ENCODE data around the gene TNKS2.
"Not testable (repeated sequence)": the region's sequence is repeated elsewhere in the genome, so short reads cannot be mapped to it uniquely, and the experiment has no call there.

The TNKS2 gene

GRCh38 chr10:91879515-91880170 is 81.4 kb downstream of the TNKS2 start:
- no peak for DNase-seq

- DNase-seq = no peak
Observed at GRCh38 chr10:91880310-91880709, 82.1 kb downstream of the TNKS2 start.

GRCh38 chr10:91883549-91884444 is 85.6 kb downstream of the TNKS2 start:
- DNase-seq = no peak

DNA sequence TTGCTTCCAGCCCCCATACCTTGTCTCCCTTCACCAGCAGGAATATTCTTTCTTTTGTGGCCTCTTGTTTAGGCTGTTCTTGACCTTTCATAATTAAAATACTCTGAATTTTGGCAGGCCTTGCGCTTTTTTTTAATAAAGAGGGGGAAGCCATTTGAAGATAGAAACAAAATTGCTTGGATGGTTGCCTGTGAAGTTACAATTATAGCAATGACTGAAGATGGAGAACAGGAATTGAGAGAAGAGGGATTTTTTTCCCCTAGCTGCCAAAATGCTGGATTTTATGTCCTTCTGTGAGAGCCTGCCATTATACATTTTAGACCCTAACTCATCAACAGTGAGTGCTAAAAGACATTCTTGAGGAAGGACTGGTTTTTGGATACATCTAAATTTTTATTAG is 86.3 kb downstream of the TNKS2 start:
- DNase-seq = no peak

- no peak for DNase-seq
Observed at GRCh38 chr10:91885362-91886079, 87.3 kb downstream of the TNKS2 start.

GRCh38 chr10:91886954-91887271 is 88.7 kb downstream of the TNKS2 start:
- DNase-seq = no peak

DNA sequence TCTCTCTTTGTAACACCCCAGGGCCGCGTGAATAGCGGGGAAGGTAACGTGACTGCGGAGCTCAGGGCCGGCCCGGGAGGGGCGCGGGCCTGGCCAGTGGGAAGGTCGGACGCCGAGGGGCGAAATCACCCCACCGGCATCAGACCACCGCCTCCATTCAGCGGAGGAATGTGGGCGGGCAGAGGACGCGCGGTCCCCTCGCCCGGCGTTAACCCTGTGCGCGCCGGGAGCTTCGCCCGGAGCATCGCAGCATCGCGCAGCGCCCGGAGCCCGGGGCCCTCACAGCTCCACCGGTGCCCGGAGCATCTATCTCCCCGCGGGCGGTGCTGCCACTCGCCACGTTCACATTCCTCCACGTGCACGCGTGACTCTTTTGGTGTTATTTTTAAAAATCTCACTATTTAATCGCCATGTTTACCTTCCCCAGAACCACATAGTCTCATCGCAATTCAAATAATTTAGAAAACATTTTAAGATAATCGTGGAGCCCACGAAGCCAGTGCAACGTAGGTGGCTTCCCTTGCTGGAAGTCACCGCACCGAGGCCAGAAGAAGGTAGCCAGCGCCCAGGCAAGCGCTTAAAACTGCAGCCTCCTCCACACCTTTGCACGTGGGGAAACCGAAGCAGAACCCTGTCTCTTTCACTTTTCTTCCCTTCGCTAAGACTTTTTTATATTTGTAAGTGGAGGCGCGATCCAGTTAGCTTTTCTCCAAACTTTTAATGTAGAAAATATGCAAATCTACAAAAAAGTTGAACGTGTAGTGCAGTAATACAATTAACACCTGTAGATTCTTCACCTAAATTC is 89.2 kb downstream of the TNKS2 start:
- no peak for DNase-seq

DNA sequence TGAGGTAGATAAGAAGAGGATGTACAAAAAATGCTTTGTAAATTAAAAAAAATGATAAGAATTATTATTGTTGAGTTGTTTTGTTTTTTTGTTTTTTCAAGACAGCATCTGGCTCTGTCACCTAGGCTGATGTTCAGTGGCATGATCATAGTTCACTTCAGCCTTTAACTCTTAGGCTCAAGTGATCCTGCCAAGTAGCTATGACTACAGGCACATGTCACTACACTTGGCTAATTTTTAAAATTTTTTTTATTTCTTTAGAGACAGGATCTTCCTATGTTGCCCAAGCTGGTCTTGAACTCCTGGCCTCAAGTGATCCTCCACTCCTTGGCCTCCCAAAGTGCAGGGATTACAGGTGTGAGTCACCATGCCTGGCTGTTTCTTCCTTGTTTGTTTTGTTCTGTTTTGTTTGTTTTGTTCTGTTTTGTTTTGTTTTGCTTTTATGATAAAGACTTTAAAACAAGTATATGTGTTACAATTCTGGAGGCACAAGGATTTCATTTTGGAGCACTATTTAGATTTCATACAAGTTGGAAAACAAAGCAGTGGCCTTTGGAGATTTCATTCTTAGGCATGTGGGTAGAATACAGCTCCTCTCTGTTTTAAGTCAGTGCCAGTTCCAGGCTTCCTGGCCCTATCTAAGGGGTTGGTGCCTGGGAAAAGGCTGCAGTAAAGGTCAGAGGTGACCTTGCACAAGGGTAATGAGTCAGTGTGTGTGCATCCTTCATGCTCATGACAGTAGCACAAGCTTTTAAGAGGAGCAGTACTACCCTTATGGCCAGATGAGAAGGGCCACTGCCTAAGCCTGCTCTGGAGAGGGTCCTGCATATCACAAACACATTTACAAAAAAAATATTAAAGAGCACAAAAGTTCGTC is 93.1 kb downstream of the TNKS2 start:
- no peak for DNase-seq

DNA sequence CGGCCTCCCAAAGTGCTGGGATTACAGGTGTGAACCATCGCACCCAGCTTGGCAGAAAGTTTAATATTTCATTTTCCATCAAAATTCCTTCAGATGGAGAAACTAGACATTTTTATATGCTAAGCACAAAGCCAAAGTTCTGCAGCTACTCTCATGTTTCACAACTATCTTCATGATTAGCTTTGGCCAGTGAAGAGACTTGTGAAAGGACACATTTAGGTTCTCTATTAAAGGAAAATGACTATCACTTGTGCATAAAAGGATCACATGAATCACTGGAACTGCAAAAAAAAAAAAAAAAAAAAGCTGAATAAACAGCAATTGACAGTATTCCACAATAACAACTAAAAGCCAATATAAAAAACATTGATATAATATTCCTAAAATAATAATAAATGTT is 94.8 kb downstream of the TNKS2 start:
- DNase-seq = no peak

DNA sequence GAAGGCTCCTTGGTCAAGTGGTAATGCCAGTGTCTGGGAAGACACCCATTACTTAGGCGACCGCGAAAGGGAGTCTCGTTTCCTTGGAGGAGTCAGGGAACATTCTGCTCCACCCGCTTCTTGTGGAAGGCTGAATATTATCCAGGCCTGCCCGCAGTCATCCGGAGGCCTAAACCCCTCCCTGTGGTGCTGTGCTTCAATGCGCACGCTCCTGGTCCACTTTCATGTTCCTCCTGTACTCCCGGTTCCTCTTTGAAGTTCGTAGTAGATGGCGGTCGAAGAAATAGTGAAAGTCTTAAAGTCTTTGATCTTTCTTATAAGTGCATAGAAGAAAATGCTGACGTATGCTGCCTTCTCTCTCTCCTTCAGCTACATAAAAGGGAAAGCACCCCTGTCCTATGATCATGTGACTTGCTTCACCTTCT is 96.0 kb downstream of the TNKS2 start:
- not testable (repeated sequence) for DNase-seq

GRCh38 chr10:91896212-91896756 is 98.1 kb downstream of the TNKS2 start:
- no peak for DNase-seq

DNA sequence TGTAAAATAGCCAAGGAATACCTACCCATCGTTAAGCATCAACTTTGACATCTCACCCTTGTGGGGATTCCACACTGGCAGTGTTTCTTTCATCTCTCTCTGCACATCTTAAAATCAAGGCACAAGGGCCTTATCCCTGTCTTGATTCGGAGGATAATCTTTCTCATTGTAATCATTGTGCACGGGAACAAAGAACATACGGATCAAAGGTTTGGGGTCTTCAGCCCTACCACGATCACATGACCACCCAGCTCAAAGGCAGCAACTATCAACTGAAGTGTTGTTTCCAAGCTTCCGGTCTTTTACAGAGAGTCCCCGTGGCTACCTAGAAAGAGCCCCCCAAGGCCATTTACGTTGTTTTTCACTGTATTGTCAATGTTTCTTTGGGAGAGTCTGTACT is 99.2 kb downstream of the TNKS2 start:
- no peak for DNase-seq

DNA sequence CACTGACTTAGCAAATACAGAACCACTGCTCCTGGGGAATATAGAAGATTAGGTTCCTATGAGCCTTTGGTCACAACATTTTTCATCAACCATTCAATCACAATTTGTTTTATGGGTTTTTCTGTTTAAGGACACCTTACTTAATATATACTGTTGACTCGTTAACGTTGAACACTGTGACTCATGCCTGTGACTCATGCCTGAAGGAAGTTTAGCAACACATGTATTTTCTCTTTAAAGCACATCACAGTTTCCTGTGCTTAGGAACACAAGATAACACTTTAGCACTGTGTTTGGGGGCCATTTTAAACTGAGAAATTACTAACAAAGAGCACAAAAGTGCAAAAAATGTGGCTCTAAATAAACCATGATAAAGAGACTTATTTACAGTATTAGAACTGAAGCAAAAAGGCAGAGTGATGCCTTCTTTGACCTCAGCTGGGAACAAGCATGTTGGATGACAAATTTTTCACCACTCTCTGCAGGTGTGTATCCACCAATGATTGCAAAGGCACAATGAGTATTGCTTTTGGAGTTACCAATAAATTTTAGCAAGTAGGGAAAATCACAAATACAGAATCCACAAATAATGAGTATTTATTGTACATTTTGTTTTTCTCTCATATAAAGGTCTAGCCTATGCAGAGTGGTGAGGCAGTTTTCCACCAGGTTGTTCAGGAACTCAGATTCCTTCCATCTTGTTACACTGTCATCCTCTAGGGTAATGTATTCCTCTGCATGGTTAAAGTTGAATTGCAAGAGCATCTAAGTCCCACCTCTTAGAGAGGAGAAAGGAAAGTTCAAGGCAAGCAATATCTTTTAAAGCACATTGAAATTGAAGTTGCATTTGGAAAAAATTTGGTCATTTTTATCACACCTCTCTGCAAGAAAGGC is 103.8 kb downstream of the TNKS2 start:
- peak; percentile 91 to 95 for DNase-seq

- no peak for DNase-seq
Observed at GRCh38 chr10:91907033-91907594, 108.9 kb downstream of the TNKS2 start.

GRCh38 chr10:91907914-91908336 is 109.7 kb downstream of the TNKS2 start:
- DNase-seq = no peak

GRCh38 chr10:91908337-91909116 is 110.3 kb downstream of the TNKS2 start:
- peak; percentile 79 to 82 for DNase-seq

GRCh38 chr10:91909117-91909677 is 111.0 kb downstream of the TNKS2 start, which contains the start of gene FGFBP3:
Gene FGFBP3 (minus strand): TSS chr10:91909486. CDS start chr10:91908969, 517 bp downstream.
- DNase-seq = peak; percentile 36 to 51

- no peak for DNase-seq
Observed at GRCh38 chr10:91910467-91910866, 112.2 kb downstream of the TNKS2 start.
